ENCODE measurements around the gene ASIC1.
A peak's percentile ranks its signal among the peaks of the same experiment; 100 is the strongest.
"Not testable (repeated sequence)": the region's sequence is repeated elsewhere in the genome, so short reads cannot be mapped to it uniquely, and the experiment has no call there.

Gene ASIC1

GRCh38 chr12:50074936-50075807, 17.8 kb downstream of the ASIC1 start:
- H3K4me3 ChIP-seq (ENCODE audit: low read length in 2 of 2): no peak overlapping the region
- H3K36me3 ChIP-seq (ENCODE audit: control insufficient read depth in 2 of 2, insufficient read depth in 2 of 2, low read length in 2 of 2): no peaks in the 10 kb centered on the region
- H3K9ac ChIP-seq (ENCODE audit: low read length in 2 of 2): no peak overlapping the region
- no peak overlapping the region for H3K27ac ChIP-seq (ENCODE audit: low read length)
- peaks cover 0 to 2% of the 10 kb centered on the region in 2 donors for H3K27me3 ChIP-seq (ENCODE audit: control insufficient read depth in 1 of 2, insufficient read depth in 2 of 2, low read length in 2 of 2)
- no peaks in the 10 kb centered on the region for H3K9me3 ChIP-seq (ENCODE audit: control insufficient read depth in 2 of 2, low read length in 2 of 2)
- peaks cover 9% of the 10 kb centered on the region for H3K4me1 ChIP-seq (ENCODE audit: control insufficient read depth, insufficient read depth, low read length)

DNA sequence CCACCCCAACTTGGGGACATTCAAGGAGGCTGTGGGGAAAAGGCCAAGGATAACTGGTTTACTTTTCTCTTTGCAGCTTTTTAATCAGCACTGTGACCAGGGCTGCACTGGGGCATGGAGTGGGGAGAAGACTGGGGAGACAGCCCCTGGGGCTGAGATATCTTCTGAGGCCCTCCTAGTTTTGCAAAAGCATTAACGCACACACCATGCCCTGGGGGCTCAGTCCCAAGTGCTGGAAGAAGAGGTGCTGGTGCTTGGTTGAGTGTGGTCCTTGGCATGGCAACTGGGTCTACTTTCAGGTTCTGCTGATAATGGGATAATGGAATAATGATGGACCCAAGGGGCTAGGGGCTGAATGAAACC, 18.4 kb downstream of the ASIC1 start:
- Histone ChIP-seq H3K4me3 (ENCODE audit: low read length in 2 of 2) (no peak overlapping the region), H3K36me3 (ENCODE audit: control insufficient read depth in 2 of 2, insufficient read depth in 2 of 2, low read length in 2 of 2) (no peaks in the 10 kb centered on the region), H3K9ac (ENCODE audit: low read length in 2 of 2) (no peak overlapping the region), H3K27me3 (ENCODE audit: control insufficient read depth in 1 of 2, insufficient read depth in 2 of 2, low read length in 2 of 2) (peaks cover 0 to 2% of the 10 kb centered on the region in 2 donors), H3K9me3 (ENCODE audit: control insufficient read depth in 2 of 2, low read length in 2 of 2) (no peaks in the 10 kb centered on the region), H3K27ac (ENCODE audit: low read length) (no peak overlapping the region), H3K4me1 (ENCODE audit: control insufficient read depth, insufficient read depth, low read length) (peaks cover 4% of the 10 kb centered on the region)

DNA sequence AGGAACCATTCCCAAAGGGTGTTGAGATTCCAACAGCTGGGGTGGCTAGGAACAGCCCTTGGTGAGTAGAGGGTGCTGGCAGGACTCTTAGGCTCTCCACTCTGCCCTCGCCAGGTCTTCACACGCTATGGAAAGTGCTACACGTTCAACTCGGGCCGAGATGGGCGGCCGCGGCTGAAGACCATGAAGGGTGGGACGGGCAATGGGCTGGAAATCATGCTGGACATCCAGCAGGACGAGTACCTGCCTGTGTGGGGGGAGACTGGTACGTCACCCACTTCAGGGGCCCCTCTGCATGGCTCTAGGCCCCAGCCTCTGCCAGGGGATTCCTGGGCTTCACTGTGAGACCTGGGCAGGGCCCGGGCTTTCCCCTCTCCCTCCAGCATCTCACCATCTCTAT, 19.7 kb downstream of the ASIC1 start:
- no peak overlapping the region for H3K4me3 ChIP-seq (ENCODE audit: low read length in 2 of 2)
- peaks cover 4% of the 10 kb centered on the region for H3K4me1 ChIP-seq (ENCODE audit: control insufficient read depth, insufficient read depth, low read length)
- H3K27me3 ChIP-seq (ENCODE audit: control insufficient read depth in 1 of 2, insufficient read depth in 2 of 2, low read length in 2 of 2): peaks cover 0 to 2% of the 10 kb centered on the region in 2 donors
- no peak overlapping the region for H3K27ac ChIP-seq (ENCODE audit: low read length)
- no peaks in the 10 kb centered on the region for H3K9me3 ChIP-seq (ENCODE audit: control insufficient read depth in 2 of 2, low read length in 2 of 2)
- H3K9ac ChIP-seq (ENCODE audit: low read length in 2 of 2): no peak overlapping the region
- H3K36me3 ChIP-seq (ENCODE audit: control insufficient read depth in 2 of 2, insufficient read depth in 2 of 2, low read length in 2 of 2): no peaks in the 10 kb centered on the region

DNA sequence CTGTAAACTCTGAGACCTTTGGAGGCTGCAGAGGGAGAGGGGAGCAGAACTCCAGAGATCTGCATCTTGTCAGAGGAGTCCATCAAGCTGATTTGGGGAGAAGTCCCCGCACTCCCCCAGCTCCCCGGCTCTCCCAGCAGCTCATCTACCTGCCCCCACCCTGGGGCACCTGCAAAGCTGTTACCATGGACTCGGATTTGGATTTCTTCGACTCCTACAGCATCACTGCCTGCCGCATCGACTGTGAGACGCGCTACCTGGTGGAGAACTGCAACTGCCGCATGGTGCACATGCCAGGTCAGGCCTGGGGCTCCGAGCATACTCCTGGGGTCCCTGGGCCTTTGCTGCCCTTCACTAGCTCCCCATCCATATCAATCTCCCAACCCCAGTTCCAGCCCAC, 20.9 kb downstream of the ASIC1 start:
- Histone ChIP-seq H3K9me3 (ENCODE audit: control insufficient read depth in 2 of 2, low read length in 2 of 2) (no peaks in the 10 kb centered on the region), H3K27me3 (ENCODE audit: control insufficient read depth in 1 of 2, insufficient read depth in 2 of 2, low read length in 2 of 2) (peaks cover 0 to 2% of the 10 kb centered on the region in 2 donors), H3K36me3 (ENCODE audit: control insufficient read depth in 2 of 2, insufficient read depth in 2 of 2, low read length in 2 of 2) (no peaks in the 10 kb centered on the region), H3K9ac (ENCODE audit: low read length in 2 of 2) (no peak overlapping the region), H3K4me1 (ENCODE audit: control insufficient read depth, insufficient read depth, low read length) (peaks cover 4% of the 10 kb centered on the region), H3K4me3 (ENCODE audit: low read length in 2 of 2) (no peak overlapping the region), H3K27ac (ENCODE audit: low read length) (no peak overlapping the region)

GRCh38 chr12:50079771-50080170, 22.4 kb downstream of the ASIC1 start:
- Histone ChIP-seq H3K4me1 (ENCODE audit: control insufficient read depth, insufficient read depth, low read length) (peaks cover 4% of the 10 kb centered on the region), H3K4me3 (ENCODE audit: low read length in 2 of 2) (no peak overlapping the region), H3K9ac (ENCODE audit: low read length in 2 of 2) (no peak overlapping the region), H3K27me3 (ENCODE audit: control insufficient read depth in 1 of 2, insufficient read depth in 2 of 2, low read length in 2 of 2) (peaks cover 0 to 2% of the 10 kb centered on the region in 2 donors), H3K27ac (ENCODE audit: low read length) (no peak overlapping the region), H3K9me3 (ENCODE audit: control insufficient read depth in 2 of 2, low read length in 2 of 2) (no peaks in the 10 kb centered on the region), H3K36me3 (ENCODE audit: control insufficient read depth in 2 of 2, insufficient read depth in 2 of 2, low read length in 2 of 2) (no peaks in the 10 kb centered on the region)

DNA sequence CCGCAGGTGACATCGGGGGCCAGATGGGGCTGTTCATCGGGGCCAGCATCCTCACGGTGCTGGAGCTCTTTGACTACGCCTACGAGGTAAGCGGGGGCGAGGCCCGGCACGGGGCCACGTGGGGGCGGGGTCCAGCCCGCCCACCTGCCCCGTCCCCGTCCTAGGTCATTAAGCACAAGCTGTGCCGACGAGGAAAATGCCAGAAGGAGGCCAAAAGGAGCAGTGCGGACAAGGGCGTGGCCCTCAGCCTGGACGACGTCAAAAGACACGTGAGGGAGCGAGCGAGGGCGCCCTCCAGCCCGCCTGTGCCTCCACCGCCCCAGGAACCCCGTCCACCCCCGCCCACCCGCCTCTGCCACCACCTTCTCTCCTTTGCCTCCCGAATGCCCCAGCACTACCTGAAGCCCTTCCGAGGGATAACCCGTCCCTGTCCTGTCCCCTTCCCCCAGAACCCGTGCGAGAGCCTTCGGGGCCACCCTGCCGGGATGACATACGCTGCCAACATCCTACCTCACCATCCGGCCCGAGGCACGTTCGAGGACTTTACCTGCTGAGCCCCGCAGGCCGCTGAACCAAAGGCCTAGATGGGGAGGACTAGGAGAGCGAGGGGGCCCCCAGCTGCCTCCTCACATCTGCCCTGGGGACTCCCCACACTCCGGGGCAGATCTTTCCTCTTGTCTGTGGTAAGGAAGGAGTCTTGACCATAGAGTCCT, 23.9 kb downstream of the ASIC1 start:
- Histone ChIP-seq H3K4me3 (ENCODE audit: low read length in 2 of 2) (no peak overlapping the region), H3K27ac (ENCODE audit: low read length) (no peak overlapping the region), H3K36me3 (ENCODE audit: control insufficient read depth in 2 of 2, insufficient read depth in 2 of 2, low read length in 2 of 2) (no peaks in the 10 kb centered on the region), H3K4me1 (ENCODE audit: control insufficient read depth, insufficient read depth, low read length) (peaks cover 5% of the 10 kb centered on the region), H3K27me3 (ENCODE audit: control insufficient read depth in 1 of 2, insufficient read depth in 2 of 2, low read length in 2 of 2) (peaks cover 0 to 2% of the 10 kb centered on the region in 2 donors), H3K9ac (ENCODE audit: low read length in 2 of 2) (no peak overlapping the region), H3K9me3 (ENCODE audit: control insufficient read depth in 2 of 2, low read length in 2 of 2) (no peaks in the 10 kb centered on the region)

GRCh38 chr12:50082644-50083043, 25.2 kb downstream of the ASIC1 start:
- peaks cover 5% of the 10 kb centered on the region for H3K4me1 ChIP-seq (ENCODE audit: control insufficient read depth, insufficient read depth, low read length)
- no peaks in the 10 kb centered on the region for H3K9me3 ChIP-seq (ENCODE audit: control insufficient read depth in 2 of 2, low read length in 2 of 2)
- H3K27me3 ChIP-seq (ENCODE audit: control insufficient read depth in 1 of 2, insufficient read depth in 2 of 2, low read length in 2 of 2): no peaks in the 10 kb centered on the region
- H3K36me3 ChIP-seq (ENCODE audit: control insufficient read depth in 2 of 2, insufficient read depth in 2 of 2, low read length in 2 of 2): peaks cover 10 to 11% of the 10 kb centered on the region in 2 donors
- H3K9ac ChIP-seq (ENCODE audit: low read length in 2 of 2): peak overlapping the region in 1 of 2 donors; percentile 42
- no peak overlapping the region for H3K4me3 ChIP-seq (ENCODE audit: low read length in 2 of 2)
- no peak overlapping the region for H3K27ac ChIP-seq (ENCODE audit: low read length)

DNA sequence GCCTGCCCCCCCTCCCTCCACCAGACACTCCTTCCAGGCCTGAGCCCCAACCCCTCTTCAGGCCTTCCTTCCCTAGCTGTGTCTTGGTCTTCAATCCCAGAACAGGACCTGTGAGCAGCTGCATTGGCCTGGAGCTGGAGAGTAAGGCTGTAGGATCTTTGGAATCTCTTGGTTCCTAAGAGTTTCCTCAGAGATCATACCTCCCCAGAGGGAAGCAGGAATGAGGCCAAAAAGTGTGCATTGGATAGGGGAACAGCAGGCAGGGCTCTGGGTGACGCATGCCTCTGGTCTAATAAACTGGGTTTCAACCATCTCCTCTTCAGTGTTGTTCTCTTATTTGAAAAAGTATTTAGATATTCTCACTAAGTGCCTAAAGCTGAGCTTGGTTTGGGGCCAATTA, 25.9 kb downstream of the ASIC1 start:
- peaks cover 5% of the 10 kb centered on the region for H3K4me1 ChIP-seq (ENCODE audit: control insufficient read depth, insufficient read depth, low read length)
- no peak overlapping the region for H3K27ac ChIP-seq (ENCODE audit: low read length)
- peaks cover 11 to 16% of the 10 kb centered on the region in 2 donors for H3K36me3 ChIP-seq (ENCODE audit: control insufficient read depth in 2 of 2, insufficient read depth in 2 of 2, low read length in 2 of 2)
- H3K4me3 ChIP-seq (ENCODE audit: low read length in 2 of 2): no peak overlapping the region
- no peaks in the 10 kb centered on the region for H3K9me3 ChIP-seq (ENCODE audit: control insufficient read depth in 2 of 2, low read length in 2 of 2)
- H3K27me3 ChIP-seq (ENCODE audit: control insufficient read depth in 1 of 2, insufficient read depth in 2 of 2, low read length in 2 of 2): no peaks in the 10 kb centered on the region
- peak overlapping the region in 1 of 2 donors; percentile 36 for H3K9ac ChIP-seq (ENCODE audit: low read length in 2 of 2)

GRCh38 chr12:50084409-50084774, 27.0 kb downstream of the ASIC1 start:
- not testable (repeated sequence) for H3K9me3 ChIP-seq (ENCODE audit: control insufficient read depth in 2 of 2, low read length in 2 of 2); H3K4me1 ChIP-seq (ENCODE audit: control insufficient read depth, insufficient read depth, low read length); H3K27me3 ChIP-seq (ENCODE audit: control insufficient read depth in 1 of 2, insufficient read depth in 2 of 2, low read length in 2 of 2)
- peak overlapping the region; percentile 80 to 91 for H3K9ac ChIP-seq (ENCODE audit: low read length in 2 of 2)
- peak overlapping the region; percentile 76 to 91 for H3K4me3 ChIP-seq (ENCODE audit: low read length in 2 of 2)
- peaks cover 20 to 26% of the 10 kb centered on the region in 2 donors for H3K36me3 ChIP-seq (ENCODE audit: control insufficient read depth in 2 of 2, insufficient read depth in 2 of 2, low read length in 2 of 2)
- H3K27ac ChIP-seq (ENCODE audit: low read length): peak overlapping the region; percentile 84

- H3K9me3 ChIP-seq (ENCODE audit: control insufficient read depth in 2 of 2, low read length in 2 of 2): no peaks in the 10 kb centered on the region
- peak within 1 kb of the TSS; percentile 80 to 91 for H3K9ac ChIP-seq (ENCODE audit: low read length in 2 of 2)
- peaks cover 5% of the 10 kb centered on the region for H3K4me1 ChIP-seq (ENCODE audit: control insufficient read depth, insufficient read depth, low read length)
- H3K4me3 ChIP-seq (ENCODE audit: low read length in 2 of 2): peak within 1 kb of the TSS; percentile 76 to 91
- H3K36me3 ChIP-seq (ENCODE audit: control insufficient read depth in 2 of 2, insufficient read depth in 2 of 2, low read length in 2 of 2): peaks cover 26 to 32% of the 10 kb centered on the region in 2 donors
- no peaks in the 10 kb centered on the region for H3K27me3 ChIP-seq (ENCODE audit: control insufficient read depth in 1 of 2, insufficient read depth in 2 of 2, low read length in 2 of 2)
- peak within 1 kb of the TSS; percentile 84 for H3K27ac ChIP-seq (ENCODE audit: low read length)
These were observed 27.6 kb downstream of the ASIC1 start, which contains the start of gene SMARCD1 for GRCh38 chr12:50084775-50085614. Gene SMARCD1 (plus strand): TSS chr12:50085342. CDS start chr12:50085370, 28 bp downstream.
